Keratinocyte (primary cell): ENCODE measurements around the gene S100PBP.

Experiments used
- EZH2 ChIP-seq: IDR thresholded peaks from one replicate; pipeline ENCODE4 v1.6.1; 2012; ENCODE audit warnings: inconsistent platforms, mild to moderate bottlenecking, low read length, moderate library complexity
- TF ChIP-seq, protein P1 (sequence below), 3 experiments: IDR thresholded peaks in 1 of 3; conservative IDR thresholded peaks in 1 of 3; optimal IDR thresholded peaks in 1 of 3; 2 replicates in 2 of 3; 3 replicates in 1 of 3; pipeline versions ENCODE3 to v1.5.1; 2011; ENCODE audit warnings: low read length in 3 of 3, mild to moderate bottlenecking in 3 of 3, moderate library complexity in 2 of 3, control low read depth in 1 of 3, inconsistent platforms in 1 of 3; ENCODE audit not compliant: insufficient read depth in 2 of 3; ENCODE audit errors: extremely low read depth in 1 of 3

GRCh38 chr1:32868085-32868484 lies 50.6 kb downstream of the S100PBP start:
- TF ChIP-seq, protein P1, sequence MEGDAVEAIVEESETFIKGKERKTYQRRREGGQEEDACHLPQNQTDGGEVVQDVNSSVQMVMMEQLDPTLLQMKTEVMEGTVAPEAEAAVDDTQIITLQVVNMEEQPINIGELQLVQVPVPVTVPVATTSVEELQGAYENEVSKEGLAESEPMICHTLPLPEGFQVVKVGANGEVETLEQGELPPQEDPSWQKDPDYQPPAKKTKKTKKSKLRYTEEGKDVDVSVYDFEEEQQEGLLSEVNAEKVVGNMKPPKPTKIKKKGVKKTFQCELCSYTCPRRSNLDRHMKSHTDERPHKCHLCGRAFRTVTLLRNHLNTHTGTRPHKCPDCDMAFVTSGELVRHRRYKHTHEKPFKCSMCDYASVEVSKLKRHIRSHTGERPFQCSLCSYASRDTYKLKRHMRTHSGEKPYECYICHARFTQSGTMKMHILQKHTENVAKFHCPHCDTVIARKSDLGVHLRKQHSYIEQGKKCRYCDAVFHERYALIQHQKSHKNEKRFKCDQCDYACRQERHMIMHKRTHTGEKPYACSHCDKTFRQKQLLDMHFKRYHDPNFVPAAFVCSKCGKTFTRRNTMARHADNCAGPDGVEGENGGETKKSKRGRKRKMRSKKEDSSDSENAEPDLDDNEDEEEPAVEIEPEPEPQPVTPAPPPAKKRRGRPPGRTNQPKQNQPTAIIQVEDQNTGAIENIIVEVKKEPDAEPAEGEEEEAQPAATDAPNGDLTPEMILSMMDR (optimal IDR thresholded peaks at IDR 0.05 in 1 of 3, IDR thresholded peaks at IDR 0.05 in 1 of 3, conservative IDR thresholded peaks at IDR 0.05 in 1 of 3; ENCODE audit: extremely low read depth in 1 of 3, insufficient read depth in 2 of 3, low read length in 3 of 3), result no peak
- TF ChIP-seq EZH2, result no peak
